K562 (cell line): ENCODE data around the gene HSPA2. TPM values are rescaled to one million over a fixed set of nuclear protein-coding genes. Genes with fewer than 3 reads are reported as not detected.

Experiments
- SETDB1 ChIP-seq: IDR thresholded peaks from one replicate; pipeline ENCODE4 v1.6.1; 2012; ENCODE audit warnings: low read length, control low read depth, inconsistent platforms
- SMAD2 ChIP-seq: fragments of 150-350 bp; IDR thresholded peaks from 2 replicates; pipeline ENCODE4 v1.6.1; 2014; ENCODE audit warnings: low read depth, mild to moderate bottlenecking, low read length
- ZNF232 ChIP-seq: sonication (generic); formaldehyde crosslinking; IDR thresholded peaks from 2 replicates; pipeline ENCODE4 v1.8.0; 2022; ENCODE audit warnings: mild to moderate bottlenecking, missing genetic modification reagents
- polyA plus RNA-seq, 8 experiments: library from polyadenylated mRNA; depleted of rRNA in 4 of 8; stranded (reverse) in 5 of 8; unstranded in 3 of 8; fragments of >200 nt; fragmentation: Nextera tagmentation in 2 of 8; fragmentation: Illumina TruSeq in 1 of 8; extraction: Ambion mirVana in 2 of 8; extraction: Trizol in 1 of 8; gene quantifications; 2 replicates each; pipeline versions ENCODE4 v1.2.1 to v1.2.3, GENCODE V29; 2011 to 2014; ENCODE audit warnings: inconsistent platforms in 1 of 8, missing spikeins in 1 of 8
- total RNA-seq, 7 experiments: library from RNA; depleted of rRNA in 6 of 7; stranded (reverse); fragments of >200 nt in 6 of 7; fragmentation: Illumina TruSeq in 2 of 7; extraction: Trizol in 2 of 7; gene quantifications; 2 replicates each; pipeline versions ENCODE4 v1.2.1 to v1.2.3, GENCODE V29; 2011 to 2021; ENCODE audit warnings: low replicate concordance in 1 of 7
- TF ChIP-seq, protein P1 (sequence below), 2 experiments: fragments of 450-650 bp in 1 of 2; sonication (generic) in 1 of 2; formaldehyde crosslinking in 1 of 2; IDR thresholded peaks; 2 replicates each; pipeline versions ENCODE4 v1.7.1 to v1.9.0; 2016 to 2022; ENCODE audit warnings: inconsistent platforms in 1 of 2, mild to moderate bottlenecking in 1 of 2, missing genetic modification reagents in 1 of 2
- TF ChIP-seq, protein P2 (sequence below): sonication (generic); formaldehyde crosslinking; IDR thresholded peaks from 2 replicates; pipeline ENCODE4 v1.8.1; 2023; ENCODE audit warnings: mild to moderate bottlenecking, missing genetic modification reagents
- TF ChIP-seq, protein P3 (sequence below): fragments of 200-800 bp; sonication (Bioruptor generic); IDR thresholded peaks from 2 replicates; pipeline ENCODE4 v1.6.1; 2016; ENCODE audit warnings: missing genetic modification characterization, missing compliant biosample characterization

HSPA2 gene
- total and polyA plus RNA-seq, 9 of the 15 experiments (the other 6 are each of a cell fraction or from before 2014, with no cell fraction given): not detected

DNA sequence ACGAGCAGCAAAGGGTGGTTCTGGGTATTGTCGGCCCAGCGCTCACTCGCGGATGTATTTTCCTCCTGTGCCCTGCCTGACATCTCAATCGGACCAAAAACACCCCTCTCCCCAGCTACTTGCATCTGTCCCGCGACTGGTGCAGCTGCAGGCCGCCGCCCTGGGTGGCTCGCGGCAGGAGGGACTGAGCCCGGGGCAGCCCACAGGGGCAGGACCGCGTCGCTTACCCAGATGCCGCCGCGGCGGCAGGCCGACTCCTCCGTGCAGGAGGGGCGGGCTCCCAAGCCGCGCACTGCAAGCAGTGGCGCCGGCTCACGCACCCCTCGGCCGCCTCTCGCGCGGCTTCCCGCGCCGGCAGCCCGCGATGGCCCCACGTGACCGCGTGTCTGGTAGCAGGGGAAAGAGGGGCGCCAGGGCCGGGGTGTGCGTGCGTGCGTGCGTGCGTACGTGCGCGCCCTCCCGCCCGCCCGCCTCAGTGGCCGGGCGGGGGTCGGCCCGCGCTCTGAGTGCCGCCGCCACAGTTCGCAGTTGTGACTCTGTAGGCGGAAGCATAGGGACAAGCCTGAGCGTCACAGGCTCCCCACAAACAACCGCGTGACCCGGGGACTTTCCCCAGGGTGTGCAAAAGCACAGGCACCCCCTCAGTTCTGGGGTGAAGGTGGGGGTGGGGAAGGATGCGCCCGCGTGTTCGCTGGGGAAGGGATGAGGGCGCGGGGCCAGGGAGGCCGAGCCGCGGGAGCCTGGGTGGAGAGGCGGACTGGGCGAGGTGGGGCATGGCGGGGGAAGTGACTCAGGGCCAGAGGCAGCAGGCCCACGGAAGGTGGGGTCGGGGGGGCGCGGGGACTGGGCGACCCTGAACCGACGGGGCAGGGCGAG is 36.9 kb upstream of the HSPA2 start, which contains the start of gene ZBTB25 (continued):
- TF ChIP-seq SETDB1 (no peak), SMAD2 (no peak), ZNF232 (CRISPR knock-in tag) (no peak)
- TF ChIP-seq, protein P1, sequence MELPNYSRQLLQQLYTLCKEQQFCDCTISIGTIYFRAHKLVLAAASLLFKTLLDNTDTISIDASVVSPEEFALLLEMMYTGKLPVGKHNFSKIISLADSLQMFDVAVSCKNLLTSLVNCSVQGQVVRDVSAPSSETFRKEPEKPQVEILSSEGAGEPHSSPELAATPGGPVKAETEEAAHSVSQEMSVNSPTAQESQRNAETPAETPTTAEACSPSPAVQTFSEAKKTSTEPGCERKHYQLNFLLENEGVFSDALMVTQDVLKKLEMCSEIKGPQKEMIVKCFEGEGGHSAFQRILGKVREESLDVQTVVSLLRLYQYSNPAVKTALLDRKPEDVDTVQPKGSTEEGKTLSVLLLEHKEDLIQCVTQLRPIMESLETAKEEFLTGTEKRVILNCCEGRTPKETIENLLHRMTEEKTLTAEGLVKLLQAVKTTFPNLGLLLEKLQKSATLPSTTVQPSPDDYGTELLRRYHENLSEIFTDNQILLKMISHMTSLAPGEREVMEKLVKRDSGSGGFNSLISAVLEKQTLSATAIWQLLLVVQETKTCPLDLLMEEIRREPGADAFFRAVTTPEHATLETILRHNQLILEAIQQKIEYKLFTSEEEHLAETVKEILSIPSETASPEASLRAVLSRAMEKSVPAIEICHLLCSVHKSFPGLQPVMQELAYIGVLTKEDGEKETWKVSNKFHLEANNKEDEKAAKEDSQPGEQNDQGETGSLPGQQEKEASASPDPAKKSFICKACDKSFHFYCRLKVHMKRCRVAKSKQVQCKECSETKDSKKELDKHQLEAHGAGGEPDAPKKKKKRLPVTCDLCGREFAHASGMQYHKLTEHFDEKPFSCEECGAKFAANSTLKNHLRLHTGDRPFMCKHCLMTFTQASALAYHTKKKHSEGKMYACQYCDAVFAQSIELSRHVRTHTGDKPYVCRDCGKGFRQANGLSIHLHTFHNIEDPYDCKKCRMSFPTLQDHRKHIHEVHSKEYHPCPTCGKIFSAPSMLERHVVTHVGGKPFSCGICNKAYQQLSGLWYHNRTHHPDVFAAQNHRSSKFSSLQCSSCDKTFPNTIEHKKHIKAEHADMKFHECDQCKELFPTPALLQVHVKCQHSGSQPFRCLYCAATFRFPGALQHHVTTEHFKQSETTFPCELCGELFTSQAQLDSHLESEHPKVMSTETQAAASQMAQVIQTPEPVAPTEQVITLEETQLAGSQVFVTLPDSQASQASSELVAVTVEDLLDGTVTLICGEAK (IDR thresholded peaks at IDR 0.05): 0 out of 2 replicates have a peak, but pooled peaks have one; percentile 27
- TF ChIP-seq, protein P1 (CRISPR knock-in tag; IDR thresholded peaks at IDR 0.05): no peak
- TF ChIP-seq, protein P2, sequence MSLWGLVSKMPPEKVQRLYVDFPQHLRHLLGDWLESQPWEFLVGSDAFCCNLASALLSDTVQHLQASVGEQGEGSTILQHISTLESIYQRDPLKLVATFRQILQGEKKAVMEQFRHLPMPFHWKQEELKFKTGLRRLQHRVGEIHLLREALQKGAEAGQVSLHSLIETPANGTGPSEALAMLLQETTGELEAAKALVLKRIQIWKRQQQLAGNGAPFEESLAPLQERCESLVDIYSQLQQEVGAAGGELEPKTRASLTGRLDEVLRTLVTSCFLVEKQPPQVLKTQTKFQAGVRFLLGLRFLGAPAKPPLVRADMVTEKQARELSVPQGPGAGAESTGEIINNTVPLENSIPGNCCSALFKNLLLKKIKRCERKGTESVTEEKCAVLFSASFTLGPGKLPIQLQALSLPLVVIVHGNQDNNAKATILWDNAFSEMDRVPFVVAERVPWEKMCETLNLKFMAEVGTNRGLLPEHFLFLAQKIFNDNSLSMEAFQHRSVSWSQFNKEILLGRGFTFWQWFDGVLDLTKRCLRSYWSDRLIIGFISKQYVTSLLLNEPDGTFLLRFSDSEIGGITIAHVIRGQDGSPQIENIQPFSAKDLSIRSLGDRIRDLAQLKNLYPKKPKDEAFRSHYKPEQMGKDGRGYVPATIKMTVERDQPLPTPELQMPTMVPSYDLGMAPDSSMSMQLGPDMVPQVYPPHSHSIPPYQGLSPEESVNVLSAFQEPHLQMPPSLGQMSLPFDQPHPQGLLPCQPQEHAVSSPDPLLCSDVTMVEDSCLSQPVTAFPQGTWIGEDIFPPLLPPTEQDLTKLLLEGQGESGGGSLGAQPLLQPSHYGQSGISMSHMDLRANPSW (CRISPR knock-in tag): no peak
- TF ChIP-seq, protein P3, sequence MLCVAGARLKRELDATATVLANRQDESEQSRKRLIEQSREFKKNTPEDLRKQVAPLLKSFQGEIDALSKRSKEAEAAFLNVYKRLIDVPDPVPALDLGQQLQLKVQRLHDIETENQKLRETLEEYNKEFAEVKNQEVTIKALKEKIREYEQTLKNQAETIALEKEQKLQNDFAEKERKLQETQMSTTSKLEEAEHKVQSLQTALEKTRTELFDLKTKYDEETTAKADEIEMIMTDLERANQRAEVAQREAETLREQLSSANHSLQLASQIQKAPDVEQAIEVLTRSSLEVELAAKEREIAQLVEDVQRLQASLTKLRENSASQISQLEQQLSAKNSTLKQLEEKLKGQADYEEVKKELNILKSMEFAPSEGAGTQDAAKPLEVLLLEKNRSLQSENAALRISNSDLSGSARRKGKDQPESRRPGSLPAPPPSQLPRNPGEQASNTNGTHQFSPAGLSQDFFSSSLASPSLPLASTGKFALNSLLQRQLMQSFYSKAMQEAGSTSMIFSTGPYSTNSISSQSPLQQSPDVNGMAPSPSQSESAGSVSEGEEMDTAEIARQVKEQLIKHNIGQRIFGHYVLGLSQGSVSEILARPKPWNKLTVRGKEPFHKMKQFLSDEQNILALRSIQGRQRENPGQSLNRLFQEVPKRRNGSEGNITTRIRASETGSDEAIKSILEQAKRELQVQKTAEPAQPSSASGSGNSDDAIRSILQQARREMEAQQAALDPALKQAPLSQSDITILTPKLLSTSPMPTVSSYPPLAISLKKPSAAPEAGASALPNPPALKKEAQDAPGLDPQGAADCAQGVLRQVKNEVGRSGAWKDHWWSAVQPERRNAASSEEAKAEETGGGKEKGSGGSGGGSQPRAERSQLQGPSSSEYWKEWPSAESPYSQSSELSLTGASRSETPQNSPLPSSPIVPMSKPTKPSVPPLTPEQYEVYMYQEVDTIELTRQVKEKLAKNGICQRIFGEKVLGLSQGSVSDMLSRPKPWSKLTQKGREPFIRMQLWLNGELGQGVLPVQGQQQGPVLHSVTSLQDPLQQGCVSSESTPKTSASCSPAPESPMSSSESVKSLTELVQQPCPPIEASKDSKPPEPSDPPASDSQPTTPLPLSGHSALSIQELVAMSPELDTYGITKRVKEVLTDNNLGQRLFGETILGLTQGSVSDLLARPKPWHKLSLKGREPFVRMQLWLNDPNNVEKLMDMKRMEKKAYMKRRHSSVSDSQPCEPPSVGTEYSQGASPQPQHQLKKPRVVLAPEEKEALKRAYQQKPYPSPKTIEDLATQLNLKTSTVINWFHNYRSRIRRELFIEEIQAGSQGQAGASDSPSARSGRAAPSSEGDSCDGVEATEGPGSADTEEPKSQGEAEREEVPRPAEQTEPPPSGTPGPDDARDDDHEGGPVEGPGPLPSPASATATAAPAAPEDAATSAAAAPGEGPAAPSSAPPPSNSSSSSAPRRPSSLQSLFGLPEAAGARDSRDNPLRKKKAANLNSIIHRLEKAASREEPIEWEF (CRISPR knock-in tag): no peak
